KMS-11 (cell line): Measurements from ENCODE around the gene TANC1.

Source experiments
- H2AFZ ChIP-seq: fragments of 200-600 bp; sonication (generic); 2 replicates; pipeline ENCODE4 v1.6.1; 2016; ENCODE audit warnings: antibody characterized with exemption, mixed run types, low read depth
- H3K27ac ChIP-seq: fragments of 200-600 bp; sonication (generic); 2 replicates; pipeline ENCODE4 v1.6.1; 2016; ENCODE audit warnings: mild to moderate bottlenecking, mixed run types
- H3K27me3 ChIP-seq: fragments of 200-600 bp; sonication (generic); 2 replicates; pipeline ENCODE4 v1.6.1; 2017; ENCODE audit warnings: mild to moderate bottlenecking, low read depth, mixed run types, moderate library complexity; ENCODE audit not compliant: insufficient read depth
- H3K36me3 ChIP-seq: fragments of 200-600 bp; sonication (generic); 2 replicates; pipeline ENCODE4 v1.6.1; 2017; ENCODE audit warnings: mild to moderate bottlenecking, mixed run types; ENCODE audit not compliant: insufficient read depth
- H3K4me1 ChIP-seq: fragments of 200-600 bp; sonication (generic); 2 replicates; pipeline ENCODE4 v1.6.1; 2016; ENCODE audit warnings: mild to moderate bottlenecking, low read depth, mixed run types; ENCODE audit not compliant: poor library complexity, severe bottlenecking
- H3K4me2 ChIP-seq: fragments of 200-600 bp; sonication (generic); 2 replicates; pipeline ENCODE4 v1.7.0; 2016; ENCODE audit warnings: mild to moderate bottlenecking, mixed run types
- H3K4me3 ChIP-seq: fragments of 200-600 bp; sonication (generic); IDR thresholded peaks from 2 replicates; pipeline ENCODE4 v1.6.1; 2017; ENCODE audit warnings: low read depth, low read length, mixed read lengths; ENCODE audit not compliant: insufficient read depth
- H3K79me2 ChIP-seq: fragments of 200-600 bp; sonication (generic); 2 replicates; pipeline ENCODE4 v1.6.1; 2016; ENCODE audit warnings: low read depth, mixed run types; ENCODE audit not compliant: insufficient read depth
- H3K9ac ChIP-seq: fragments of 200-600 bp; sonication (generic); 2 replicates; pipeline ENCODE4 v1.6.1; 2016; ENCODE audit warnings: mild to moderate bottlenecking, mixed run types
- H4K20me1 ChIP-seq: fragments of 200-600 bp; sonication (generic); 2 replicates; pipeline ENCODE4 v1.6.1; 2016; ENCODE audit warnings: mild to moderate bottlenecking, mixed run types; ENCODE audit not compliant: insufficient read depth
- TF ChIP-seq, protein P1 (sequence below): fragments of 200-600 bp; sonication (generic); conservative IDR thresholded peaks from 2 replicates; pipeline ENCODE4 v1.6.1; 2017; ENCODE audit warnings: low read depth, mild to moderate bottlenecking, antibody characterized with exemption, low read length, moderate library complexity, mixed read lengths

Gene TANC1

DNA sequence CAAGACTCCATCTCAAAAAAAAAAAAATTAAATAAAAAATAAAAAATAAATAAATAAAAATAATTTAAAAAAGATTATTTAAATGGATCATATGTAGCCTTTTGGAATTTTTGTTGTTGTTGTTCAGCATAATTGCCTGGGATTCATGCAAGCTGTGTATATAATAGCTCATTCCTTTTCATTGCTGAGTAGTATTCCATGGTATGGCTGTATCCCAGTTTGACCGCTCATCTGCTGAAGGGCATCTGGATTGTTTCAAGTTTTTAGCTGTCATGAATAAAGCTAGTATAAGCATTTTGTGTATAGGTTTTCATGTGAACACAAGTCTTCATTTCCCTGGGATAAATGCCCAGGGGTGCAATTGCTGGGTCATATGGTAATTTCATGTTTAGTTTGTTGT, 6.4 kb upstream of the TANC1 start:
- no peaks in the 10 kb centered on the region for H4K20me1 ChIP-seq
- H3K36me3 ChIP-seq: no peaks in the 10 kb centered on the region
- no peak overlapping the region for H3K27ac ChIP-seq
- H3K4me2 ChIP-seq: no peak overlapping the region
- no peaks in the 10 kb centered on the region for H3K4me1 ChIP-seq
- no peaks in the 10 kb centered on the region for H3K27me3 ChIP-seq
- no peak overlapping the region for H3K9ac ChIP-seq
- no peak overlapping the region for H3K4me3 ChIP-seq
- no peak overlapping the region for H2AFZ ChIP-seq
- H3K79me2 ChIP-seq: no peaks in the 10 kb centered on the region
- TF ChIP-seq, protein P1, sequence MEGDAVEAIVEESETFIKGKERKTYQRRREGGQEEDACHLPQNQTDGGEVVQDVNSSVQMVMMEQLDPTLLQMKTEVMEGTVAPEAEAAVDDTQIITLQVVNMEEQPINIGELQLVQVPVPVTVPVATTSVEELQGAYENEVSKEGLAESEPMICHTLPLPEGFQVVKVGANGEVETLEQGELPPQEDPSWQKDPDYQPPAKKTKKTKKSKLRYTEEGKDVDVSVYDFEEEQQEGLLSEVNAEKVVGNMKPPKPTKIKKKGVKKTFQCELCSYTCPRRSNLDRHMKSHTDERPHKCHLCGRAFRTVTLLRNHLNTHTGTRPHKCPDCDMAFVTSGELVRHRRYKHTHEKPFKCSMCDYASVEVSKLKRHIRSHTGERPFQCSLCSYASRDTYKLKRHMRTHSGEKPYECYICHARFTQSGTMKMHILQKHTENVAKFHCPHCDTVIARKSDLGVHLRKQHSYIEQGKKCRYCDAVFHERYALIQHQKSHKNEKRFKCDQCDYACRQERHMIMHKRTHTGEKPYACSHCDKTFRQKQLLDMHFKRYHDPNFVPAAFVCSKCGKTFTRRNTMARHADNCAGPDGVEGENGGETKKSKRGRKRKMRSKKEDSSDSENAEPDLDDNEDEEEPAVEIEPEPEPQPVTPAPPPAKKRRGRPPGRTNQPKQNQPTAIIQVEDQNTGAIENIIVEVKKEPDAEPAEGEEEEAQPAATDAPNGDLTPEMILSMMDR: no peak

DNA sequence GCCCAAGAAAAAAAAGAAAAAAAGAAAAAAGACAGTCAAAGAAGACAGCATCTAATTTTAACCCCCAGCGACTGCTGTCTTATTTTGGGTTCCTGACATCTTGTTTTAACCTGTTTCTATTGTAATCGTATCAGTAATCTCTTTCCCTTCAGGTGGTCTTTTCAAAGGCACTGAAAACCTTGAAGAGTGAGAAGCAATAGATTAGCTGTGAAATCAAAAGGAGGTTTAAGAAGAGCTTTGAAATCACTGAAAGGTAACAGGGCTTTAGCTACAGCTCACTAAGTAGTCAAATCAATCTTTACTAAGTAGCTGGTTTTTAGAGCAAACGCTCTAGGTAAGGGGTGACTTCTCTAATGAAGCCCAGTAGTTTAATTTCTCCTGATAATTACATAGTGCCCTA, 5.4 kb upstream of the TANC1 start:
- Histone ChIP-seq H3K36me3 (no peaks in the 10 kb centered on the region), H4K20me1 (no peaks in the 10 kb centered on the region), H3K27me3 (no peaks in the 10 kb centered on the region), H2AFZ (no peak overlapping the region), H3K27ac (no peak overlapping the region), H3K4me2 (no peak overlapping the region), H3K79me2 (no peaks in the 10 kb centered on the region), H3K4me3 (no peak overlapping the region), H3K4me1 (peaks cover 4% of the 10 kb centered on the region), H3K9ac (no peak overlapping the region)
- TF ChIP-seq, protein P1: no peak

DNA sequence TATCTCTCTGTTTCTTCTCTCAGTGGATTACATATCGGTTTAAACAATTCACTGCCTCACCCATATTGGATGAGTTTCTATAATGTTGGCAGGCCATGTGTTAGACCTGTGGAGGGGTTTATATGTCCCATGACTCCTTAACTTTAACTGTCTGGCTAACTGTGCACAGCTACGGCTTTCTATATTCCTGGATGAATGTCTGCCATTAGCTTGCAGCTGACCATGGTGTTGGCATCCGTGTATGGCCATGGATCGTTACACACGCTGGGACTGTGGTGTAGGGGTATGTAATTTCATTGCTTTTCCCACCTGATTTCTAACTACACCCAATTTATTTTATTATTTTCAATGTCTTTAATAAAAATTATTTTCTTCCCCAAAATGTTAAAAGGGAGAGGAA, 3.3 kb upstream of the TANC1 start:
- Histone ChIP-seq H3K79me2 (no peaks in the 10 kb centered on the region), H2AFZ (no peak overlapping the region), H3K4me2 (no peak overlapping the region), H3K9ac (no peak overlapping the region), H3K27me3 (no peaks in the 10 kb centered on the region), H3K27ac (no peak overlapping the region), H3K4me3 (no peak overlapping the region), H4K20me1 (no peaks in the 10 kb centered on the region), H3K4me1 (peaks cover 12% of the 10 kb centered on the region), H3K36me3 (no peaks in the 10 kb centered on the region)
- TF ChIP-seq, protein P1: no peak

DNA sequence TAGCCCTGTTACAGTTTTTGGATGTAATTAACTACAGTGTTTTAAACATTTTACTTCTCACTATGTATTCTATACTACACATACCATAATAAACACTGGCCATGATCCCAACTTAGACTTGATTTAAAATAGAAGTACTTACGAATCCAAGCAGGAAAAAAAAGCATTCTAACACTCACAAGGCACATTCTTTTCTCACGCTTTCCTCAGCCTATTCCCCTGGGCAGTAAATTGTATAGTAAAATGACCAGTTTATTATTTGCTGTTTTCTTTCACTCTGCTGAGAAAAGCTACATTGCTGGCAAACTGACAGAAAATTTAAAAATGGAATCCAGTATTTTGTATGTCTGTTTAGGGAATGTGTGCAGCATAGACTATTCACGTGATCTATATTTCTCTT, 2.8 kb upstream of the TANC1 start:
- Histone ChIP-seq H3K4me2 (no peak overlapping the region), H3K27me3 (no peaks in the 10 kb centered on the region; the same call in 1 of the 2 replicates)

More for the DNA sequence above, 2.8 kb upstream of the TANC1 start:
- no peaks in the 10 kb centered on the region for H3K36me3 ChIP-seq
- TF ChIP-seq, protein P1: no peak
- H3K4me1 ChIP-seq: peaks cover 17% of the 10 kb centered on the region
- no peak overlapping the region for H3K27ac ChIP-seq
- H3K4me3 ChIP-seq: no peak overlapping the region
- H2AFZ ChIP-seq: no peak overlapping the region
- no peak overlapping the region for H3K9ac ChIP-seq
- no peaks in the 10 kb centered on the region for H3K79me2 ChIP-seq
- no peaks in the 10 kb centered on the region for H4K20me1 ChIP-seq
